B cell (primary cell): ENCODE data around the gene GNB2. TPM values are rescaled to one million over a fixed set of nuclear protein-coding genes. Genes with fewer than 3 reads are reported as not detected.

ENCODE experiments used
- ATAC-seq: fragments of 200-7000 bp; cut with Tn5 transposase; one replicate; pipeline ENCODE4 v1.10.0; 2021; ENCODE audit warnings: low read depth, mild to moderate bottlenecking, moderate number of reproducible peaks, moderate library complexity
- CTCF ChIA-PET: fragments of 350-600 bp; sonication (Branson Sonifier 250); formaldehyde crosslinking; loops from one replicate; lab custom pipeline; 2021; ENCODE audit warnings: antibody characterized with exemption, inconsistent platforms; lab: Charles Lee
- POLR2A ChIA-PET: fragments of 350-600 bp; sonication (Branson Sonifier 250); formaldehyde crosslinking; loops from one replicate; lab custom pipeline; 2021; ENCODE audit warnings: antibody characterized with exemption; lab: Charles Lee
- DNase-seq: peaks from one replicate; pipeline ENCODE4 v3.0.0; 2013
- H2AFZ ChIP-seq: 2 replicates; pipeline ENCODE4 v1.6.1; 2012; ENCODE audit warnings: mild to moderate bottlenecking, low read depth, low read length; ENCODE audit not compliant: insufficient read depth, poor library complexity, severe bottlenecking
- H3K27ac ChIP-seq, 2 donors: 1 replicate in 1 of 2; 2 replicates in 1 of 2; pipeline ENCODE4 v1.5.1; 2012 to 2013; ENCODE audit warnings: low read length in 2 of 2, mild to moderate bottlenecking in 2 of 2, moderate library complexity in 1 of 2
- H3K27me3 ChIP-seq, 4 experiments: fragments of 200-600 bp in 1 of 4; sonication (generic) in 1 of 4; replicated peaks in 1 of 4; 1 replicate in 2 of 4; 2 replicates in 2 of 4; pipeline versions ENCODE4 v1.6.1 to v1.7.0; 2013 to 2016; ENCODE audit warnings: low read length in 3 of 4, mild to moderate bottlenecking in 2 of 4, mixed read lengths in 1 of 4, moderate library complexity in 1 of 4; ENCODE audit not compliant: insufficient read depth in 4 of 4, control insufficient read depth in 3 of 4; ENCODE audit errors: control extremely low read depth in 1 of 4
- H3K36me3 ChIP-seq, 2 experiments: replicated peaks in 1 of 2; 1 replicate in 1 of 2; 2 replicates in 1 of 2; pipeline versions ENCODE4 v1.6.1 to v1.7.1; 2013; ENCODE audit warnings: low read length in 1 of 2; ENCODE audit not compliant: insufficient read depth in 2 of 2, control insufficient read depth in 1 of 2; ENCODE audit errors: control extremely low read depth in 1 of 2, extremely low read depth in 1 of 2
- H3K4me1 ChIP-seq, 2 donors: fragments of 200-600 bp in 1 of 2; sonication (generic) in 1 of 2; 1 replicate in 1 of 2; 2 replicates in 1 of 2; pipeline versions ENCODE4 v1.5.1 to v1.6.1; 2013 to 2017; ENCODE audit warnings: low read length in 2 of 2; ENCODE audit not compliant: control insufficient read depth in 2 of 2, insufficient read depth in 2 of 2
- H3K4me2 ChIP-seq: replicated peaks from 2 replicates; pipeline ENCODE3; 2012; ENCODE audit warnings: mild to moderate bottlenecking, low read depth, low read length; ENCODE audit not compliant: poor library complexity, severe bottlenecking
- H3K4me3 ChIP-seq, 5 experiments: fragments of 200-600 bp in 1 of 5; sonication (generic) in 1 of 5; 1 replicate in 3 of 5; 2 replicates in 2 of 5; pipeline versions ENCODE4 v1.5.1 to v1.7.0; 2011 to 2016; ENCODE audit warnings: low read length in 4 of 5, mild to moderate bottlenecking in 4 of 5, low read depth in 2 of 5, control low read depth in 1 of 5, moderate library complexity in 1 of 5; ENCODE audit not compliant: insufficient read depth in 1 of 5; ENCODE audit errors: control extremely low read depth in 1 of 5, extremely low read depth in 1 of 5
- H3K79me2 ChIP-seq: fragments of 200-600 bp; sonication (generic); one replicate; pipeline ENCODE4 v1.6.0; 2016; ENCODE audit warnings: low read length; ENCODE audit not compliant: control insufficient read depth, insufficient read depth
- H3K9ac ChIP-seq: fragments of 200-600 bp; sonication (generic); 2 replicates; pipeline ENCODE4 v1.6.1; 2017; ENCODE audit warnings: mild to moderate bottlenecking, low read length, moderate library complexity
- H3K9me3 ChIP-seq, 3 donors: one replicate each; pipeline versions ENCODE4 v1.6.1 to v1.7.1; 2013; ENCODE audit warnings: low read length in 2 of 3; ENCODE audit not compliant: control insufficient read depth in 2 of 3, insufficient read depth in 1 of 3; ENCODE audit errors: control extremely low read depth in 1 of 3
- H4K20me1 ChIP-seq: 2 replicates; pipeline ENCODE4 v1.6.0; 2012; ENCODE audit warnings: mild to moderate bottlenecking, low read length; ENCODE audit not compliant: insufficient read depth, control insufficient read depth, poor library complexity, severe bottlenecking
- H3K27ac Mint-ChIP-seq: one replicate; pipeline ENCODE4 v1.8.0; 2021; ENCODE audit warnings: mixed read lengths
- H3K27me3 Mint-ChIP-seq: one replicate; pipeline ENCODE4 v1.8.0; 2021; ENCODE audit warnings: mixed read lengths
- H3K4me1 Mint-ChIP-seq: one replicate; pipeline ENCODE4 v1.8.0; 2021; ENCODE audit warnings: mixed read lengths
- H3K4me3 Mint-ChIP-seq: one replicate; pipeline ENCODE4 v1.8.0; 2021; ENCODE audit warnings: mixed read lengths
- H3K9me3 Mint-ChIP-seq: one replicate; pipeline ENCODE4 v1.8.0; 2022; ENCODE audit warnings: mixed read lengths; ENCODE audit not compliant: insufficient read depth
- EZH2 ChIP-seq: IDR thresholded peaks from 2 replicates; pipeline ENCODE4 v1.6.1; 2012; ENCODE audit warnings: borderline replicate concordance, low read depth, mild to moderate bottlenecking, moderate library complexity, low read length; ENCODE audit not compliant: insufficient read depth, poor library complexity, severe bottlenecking
- WGBS: methylation state at CpG from one replicate; pipeline ENCODE4 v1.1.5; 2013; ENCODE audit warnings: missing lambda C conversion rate; ENCODE audit not compliant: insufficient coverage; 5-methylcytosine and 5-hydroxymethylcytosine counted together
- intact Hi-C: fragments of 100-400 bp; cut with micrococcal nuclease; formaldehyde crosslinking; loops from one replicate; pipeline ENCODE4 v1.10.0; 2022
- polyA plus RNA-seq: library from polyadenylated mRNA; depleted of rRNA; stranded (reverse); fragments of >200 nt; gene quantifications from 2 replicates; pipeline ENCODE4 v1.2.3, GENCODE V29; 2012
- total RNA-seq, 2 donors: library from RNA; stranded (reverse); fragments of 120-200 nt in 1 of 2; gene quantifications; 1 replicate in 1 of 2; 2 replicates in 1 of 2; pipeline versions ENCODE4 v1.2.3 to v1.2.4, GENCODE V29; 2013 to 2022
- TF ChIP-seq, protein P1 (sequence below): fragments of 200-600 bp; IDR thresholded peaks from one replicate; pipeline ENCODE4 v1.8.0; 2022; ENCODE audit warnings: antibody characterized with exemption, mild to moderate bottlenecking

The GNB2 gene
- total and polyA plus RNA-seq, 2 donors (not counting 1 experiment from before 2014, with no cell fraction given): 127 to 221 TPM

DNA sequence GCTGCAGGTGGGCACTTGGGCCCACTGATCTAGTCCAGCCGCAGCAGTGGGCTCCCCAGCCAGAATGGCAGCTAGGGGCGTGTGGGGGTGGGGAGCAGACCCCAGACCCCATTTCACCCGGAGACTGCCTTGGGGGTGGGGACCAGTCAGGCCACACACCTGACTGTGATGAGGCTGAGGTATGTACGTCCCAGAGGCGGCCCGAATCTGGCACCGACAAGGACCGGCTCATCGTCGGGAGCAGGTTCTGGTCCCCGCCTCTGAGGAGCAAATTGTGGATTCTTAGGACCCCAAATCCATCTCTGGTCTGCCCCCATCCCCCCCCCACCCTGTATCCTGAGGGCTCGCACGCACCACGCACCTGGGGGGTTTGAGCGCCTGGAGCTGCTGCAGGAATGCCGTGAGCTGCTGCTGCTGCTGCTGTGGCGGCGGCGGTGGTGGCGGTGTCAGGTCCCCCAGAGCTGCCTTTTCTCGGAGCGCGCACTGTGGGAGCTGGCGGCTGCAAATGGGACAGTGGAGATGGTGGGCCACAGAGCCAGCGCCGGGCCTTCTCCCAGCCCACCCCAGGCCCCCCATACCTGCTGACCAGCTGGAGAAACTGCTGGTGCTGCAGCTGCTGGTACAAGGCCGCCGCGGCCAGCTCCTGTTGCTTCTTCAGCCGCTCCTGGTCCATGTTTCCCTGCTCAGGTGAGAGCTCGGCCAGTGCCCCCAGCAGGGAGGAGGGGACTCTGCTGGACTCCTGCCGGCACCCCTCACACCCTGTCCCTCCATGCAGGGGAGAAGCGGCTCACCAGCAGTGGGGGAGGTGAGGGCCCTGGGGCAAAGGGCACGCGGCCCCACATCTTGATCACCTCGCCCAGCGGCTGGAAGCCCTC lies 10.4 kb downstream of the GNB2 start:
- H3K79me2 ChIP-seq: peaks cover 24% of the 10 kb centered on the region
- Mint-ChIP-seq H3K4me1 (peaks cover 5% of the 10 kb centered on the region), H3K27ac (no peak overlapping the region), H3K4me3 (no peak overlapping the region), H3K27me3 (no peaks in the 10 kb centered on the region), H3K9me3 (no peaks in the 10 kb centered on the region)
- peaks cover 0 to 86% of the 10 kb centered on the region in 2 experiments for H3K36me3 ChIP-seq
- H3K9ac ChIP-seq: no peak overlapping the region
- H4K20me1 ChIP-seq: peaks cover 72% of the 10 kb centered on the region
- H3K27ac ChIP-seq: no peak overlapping the region
- no peaks in the 10 kb centered on the region for H3K27me3 ChIP-seq
- peaks cover 0 to 3% of the 10 kb centered on the region in 2 donors for H3K4me1 ChIP-seq
- intact Hi-C loops: no loop called here
- no peaks in the 10 kb centered on the region for H3K9me3 ChIP-seq
- WGBS: 96% methylated on average over 30 of the region's 37 CpGs
- H3K4me3 ChIP-seq: no peak overlapping the region
- ChIA-PET POLR2A (interaction anchor here (0.7 kb wide), 1 partner anchor 170 kb away, joined by 6 read pairs; no protein-coding TSS in a partner anchor), CTCF (interaction anchor here (1.4 kb wide), 1 partner anchor 9 kb away, joined by 4 read pairs; no protein-coding TSS in a partner anchor)
- H2AFZ ChIP-seq: no peak overlapping the region
- ATAC-seq: no peak
- DNase-seq: no peak
- TF ChIP-seq, protein P1, sequence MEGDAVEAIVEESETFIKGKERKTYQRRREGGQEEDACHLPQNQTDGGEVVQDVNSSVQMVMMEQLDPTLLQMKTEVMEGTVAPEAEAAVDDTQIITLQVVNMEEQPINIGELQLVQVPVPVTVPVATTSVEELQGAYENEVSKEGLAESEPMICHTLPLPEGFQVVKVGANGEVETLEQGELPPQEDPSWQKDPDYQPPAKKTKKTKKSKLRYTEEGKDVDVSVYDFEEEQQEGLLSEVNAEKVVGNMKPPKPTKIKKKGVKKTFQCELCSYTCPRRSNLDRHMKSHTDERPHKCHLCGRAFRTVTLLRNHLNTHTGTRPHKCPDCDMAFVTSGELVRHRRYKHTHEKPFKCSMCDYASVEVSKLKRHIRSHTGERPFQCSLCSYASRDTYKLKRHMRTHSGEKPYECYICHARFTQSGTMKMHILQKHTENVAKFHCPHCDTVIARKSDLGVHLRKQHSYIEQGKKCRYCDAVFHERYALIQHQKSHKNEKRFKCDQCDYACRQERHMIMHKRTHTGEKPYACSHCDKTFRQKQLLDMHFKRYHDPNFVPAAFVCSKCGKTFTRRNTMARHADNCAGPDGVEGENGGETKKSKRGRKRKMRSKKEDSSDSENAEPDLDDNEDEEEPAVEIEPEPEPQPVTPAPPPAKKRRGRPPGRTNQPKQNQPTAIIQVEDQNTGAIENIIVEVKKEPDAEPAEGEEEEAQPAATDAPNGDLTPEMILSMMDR: no peak
- no peak for TF ChIP-seq EZH2
- H3K4me2 ChIP-seq: no peak overlapping the region

DNA sequence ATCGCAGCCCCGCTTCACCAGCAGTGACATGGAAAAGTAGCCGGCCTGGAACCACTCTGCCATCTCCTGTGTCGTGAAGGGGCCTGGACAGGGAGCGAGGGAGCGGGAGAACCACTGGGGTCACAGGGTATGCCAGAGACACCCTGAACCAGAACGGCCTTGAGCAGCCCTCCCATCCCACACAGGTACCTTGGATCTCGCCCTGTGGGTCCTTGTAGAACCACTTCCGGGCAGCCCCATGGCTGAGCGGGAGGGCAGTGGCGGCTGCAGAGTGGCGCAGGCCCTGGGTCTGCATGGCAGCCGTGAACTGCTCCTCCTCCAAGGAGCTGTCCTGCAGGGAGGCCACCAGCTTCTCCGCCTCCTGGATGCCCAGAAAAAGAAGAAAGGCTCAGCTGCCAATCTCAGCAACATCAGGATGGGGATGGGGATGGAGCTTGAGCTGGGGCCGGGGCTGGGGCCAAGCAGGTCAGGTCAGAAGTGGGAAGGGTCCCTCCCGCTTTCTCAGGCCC lies 11.0 kb downstream of the GNB2 start:
- ChIA-PET POLR2A (interaction anchor here (0.7 kb wide), 2 partner anchors 51 to 171 kb away, joined by 6 to 7 read pairs; no protein-coding TSS in a partner anchor), CTCF (interaction anchor here (0.9 kb wide), 1 partner anchor 72 kb away, joined by 3 read pairs; the partner anchor contains the start of gene MOSPD3)
- Histone ChIP-seq H2AFZ (no peak overlapping the region), H3K4me2 (no peak overlapping the region), H3K4me3 (no peak overlapping the region), H3K9me3 (no peaks in the 10 kb centered on the region), H3K4me1 (peaks cover 6 to 7% of the 10 kb centered on the region in 2 donors), H3K27me3 (no peaks in the 10 kb centered on the region), H3K9ac (no peak overlapping the region), H3K79me2 (peaks cover 31% of the 10 kb centered on the region), H3K36me3 (peaks cover 0 to 84% of the 10 kb centered on the region in 2 experiments), H3K27ac (no peak overlapping the region), H4K20me1 (peaks cover 76% of the 10 kb centered on the region)
- DNase-seq: no peak
- intact Hi-C loops: no loop called here
- ATAC-seq: no peak
- WGBS: 97% methylated on average over 14 of the region's 16 CpGs
- H3K4me3 Mint-ChIP-seq: no peak overlapping the region
- TF ChIP-seq, protein P1: no peak
- no peak for TF ChIP-seq EZH2
- H3K9me3 Mint-ChIP-seq: no peaks in the 10 kb centered on the region
- H3K4me1 Mint-ChIP-seq: peaks cover 12% of the 10 kb centered on the region
- H3K27me3 Mint-ChIP-seq: no peaks in the 10 kb centered on the region
- H3K27ac Mint-ChIP-seq: no peak overlapping the region
